Adrenal gland (tissue), 12 donors: ENCODE measurements around the gene SLC25A26. TPM values are rescaled to one million over a fixed set of nuclear protein-coding genes. Genes with fewer than 3 reads are reported as not detected.

Experiments used
- DNase-seq, 7 donors: peaks; one replicate each; pipeline ENCODE4 v3.0.0-alpha.2; 2019 to 2020
- H3K27ac ChIP-seq, 5 donors: fragments of 200-600 bp; sonication (generic) in 4 of 5; 1 replicate in 3 of 5; 2 replicates in 2 of 5; pipeline versions ENCODE4 v1.5.1 to v1.8.0; 2016 to 2020; ENCODE audit warnings: mild to moderate bottlenecking in 1 of 5
- H3K27me3 ChIP-seq: fragments of 200-600 bp; 2 replicates; pipeline ENCODE4 v1.8.0; 2021
- H3K36me3 ChIP-seq, 2 donors: fragments of 200-600 bp; replicated peaks in 1 of 2; 1 replicate in 1 of 2; 2 replicates in 1 of 2; pipeline versions ENCODE4 v1.5.1 to v1.8.0; 2018 to 2022
- H3K4me1 ChIP-seq, 2 donors: fragments of 200-600 bp; replicated peaks in 1 of 2; 1 replicate in 1 of 2; 2 replicates in 1 of 2; pipeline versions ENCODE4 v1.5.1 to v1.8.0; 2018 to 2021
- H3K4me3 ChIP-seq, 4 donors: fragments of 200-600 bp; sonication (generic) in 3 of 4; one replicate each; pipeline ENCODE4 v1.5.1; 2016 to 2018
- H3K9me3 ChIP-seq, 3 donors: fragments of 200-600 bp; sonication (generic) in 1 of 3; replicated peaks in 1 of 3; 1 replicate in 2 of 3; 2 replicates in 1 of 3; pipeline versions ENCODE4 v1.5.1 to v1.8.0; 2016 to 2021
- POLR2A ChIP-seq, 2 donors: fragments of 450-650 bp; IDR thresholded peaks; one replicate each; pipeline ENCODE4 v1.6.1; 2017; ENCODE audit warnings: antibody characterized with exemption in 2 of 2, mild to moderate bottlenecking in 2 of 2, moderate library complexity in 1 of 2
- WGBS, 4 donors: extraction: QIAGEN DNeasy Blood & Tissue Kit in 2 of 4; methylation state at CpG; one replicate each; pipeline versions ENCODE4 v1.1.5 to v1.1.7; 2013 to 2017; 5-methylcytosine and 5-hydroxymethylcytosine counted together
- intact Hi-C, 2 donors: fragments of 100-400 bp; cut with DNase I; formaldehyde crosslinking; loops; one replicate each; pipeline versions ENCODE4 v1.14.1 to v1.15.0; 2022 to 2023
- polyA plus RNA-seq, 3 donors: library from polyadenylated mRNA; stranded (reverse); fragments of 200-250 nt in 2 of 3; fragments of 350-450 nt in 1 of 3; fragmentation: Illumina TruSeq in 1 of 3; extraction: RNeasy Lipid Tissue Mini Kit (QIAGEN cat#74804) in 1 of 3; gene quantifications; one replicate each; pipeline ENCODE4 v1.2.3, GENCODE V29; 2013 to 2014
- total RNA-seq, 9 donors: library from RNA; depleted of rRNA in 4 of 9; stranded (reverse); fragments of >200 nt in 4 of 9; fragments of 120-200 nt in 1 of 9; fragmentation: NEBNext Ultra II Directional in 1 of 9; extraction: Animal tissue kit (Norgen Biotek cat#: 25700) in 1 of 9; gene quantifications; one replicate each; pipeline versions ENCODE4 v1.1.0 to v1.2.4, GENCODE V29; 2013 to 2023
- TF ChIP-seq, protein P1 (sequence below), 6 experiments: fragments of 450-650 bp in 4 of 6; fragments of 200-600 bp in 2 of 6; sonication (generic) in 1 of 6; IDR thresholded peaks; 1 replicate in 5 of 6; 2 replicates in 1 of 6; pipeline versions ENCODE4 v1.5.1 to v1.8.0; 2016 to 2021; ENCODE audit warnings: antibody characterized with exemption in 6 of 6, mild to moderate bottlenecking in 2 of 6, moderate library complexity in 1 of 6
- donor health status: healthy with polysubstance abuse.
- donor health status: Bipolar disorder and iron deficiency.
- donor health status: DM: yes; HTN: yes; CAD: no.
- donor health status: DM: no; HTN: no; CAD: no.
- donor health status: DM: no; HTN: no; CAD: no.
- donor health status: DM: yes; HTN: yes; CAD: no.

Gene SLC25A26
- total and polyA plus RNA-seq, 12 donors: 9.5 to 38.2 (median 22.2) TPM

DNA sequence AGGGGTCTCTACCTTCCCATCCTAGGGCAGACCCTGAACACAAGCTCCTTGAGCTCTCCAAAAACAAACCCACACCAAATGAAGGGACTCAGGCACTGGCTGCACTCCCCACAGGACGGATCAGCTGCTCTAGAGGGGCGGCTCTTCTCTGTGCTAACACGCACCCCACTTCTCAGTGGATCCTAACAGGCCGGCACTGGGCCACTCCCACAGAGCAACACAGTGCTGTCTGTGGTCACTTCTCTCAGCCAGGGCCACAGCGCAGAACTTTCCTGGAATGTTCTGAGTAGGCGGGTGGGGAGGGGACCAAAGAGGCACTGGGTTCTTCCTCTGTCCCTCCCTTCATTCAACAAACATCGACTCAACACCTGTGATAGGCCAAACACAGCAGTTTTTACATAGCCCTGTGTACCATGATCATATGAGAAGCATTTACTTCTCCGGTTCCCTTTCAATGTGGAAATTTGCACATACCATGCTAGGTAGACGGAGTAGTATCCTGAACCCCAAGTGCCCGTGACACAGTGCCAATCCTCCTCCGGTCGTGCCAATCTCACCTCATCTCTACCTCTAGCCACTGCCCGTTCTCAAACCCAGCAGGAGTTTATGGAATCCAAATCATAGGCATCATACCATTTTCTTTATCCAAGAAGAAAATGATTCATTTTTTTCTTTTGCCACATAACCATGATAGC, 181.9 kb downstream of the SLC25A26 start:
- no peaks in the 10 kb centered on the region for H3K36me3 ChIP-seq
- no peaks in the 10 kb centered on the region for H3K4me1 ChIP-seq
- H3K9me3 ChIP-seq: no peaks in the 10 kb centered on the region
- intact Hi-C loops: loop anchor here in 1 of 2 donors (10.0 kb wide), 1 partner anchor 118 kb away; no protein-coding TSS in a partner anchor
- DNase-seq: no peak
- H3K4me3 ChIP-seq: no peak overlapping the region
- WGBS, 4 donors: 86 to 90% (median 88%) methylated on average over 12 to 13 of the region's 13 CpGs
- no peaks in the 10 kb centered on the region for H3K27me3 ChIP-seq
- H3K27ac ChIP-seq: no peak overlapping the region
- TF ChIP-seq, protein P1, sequence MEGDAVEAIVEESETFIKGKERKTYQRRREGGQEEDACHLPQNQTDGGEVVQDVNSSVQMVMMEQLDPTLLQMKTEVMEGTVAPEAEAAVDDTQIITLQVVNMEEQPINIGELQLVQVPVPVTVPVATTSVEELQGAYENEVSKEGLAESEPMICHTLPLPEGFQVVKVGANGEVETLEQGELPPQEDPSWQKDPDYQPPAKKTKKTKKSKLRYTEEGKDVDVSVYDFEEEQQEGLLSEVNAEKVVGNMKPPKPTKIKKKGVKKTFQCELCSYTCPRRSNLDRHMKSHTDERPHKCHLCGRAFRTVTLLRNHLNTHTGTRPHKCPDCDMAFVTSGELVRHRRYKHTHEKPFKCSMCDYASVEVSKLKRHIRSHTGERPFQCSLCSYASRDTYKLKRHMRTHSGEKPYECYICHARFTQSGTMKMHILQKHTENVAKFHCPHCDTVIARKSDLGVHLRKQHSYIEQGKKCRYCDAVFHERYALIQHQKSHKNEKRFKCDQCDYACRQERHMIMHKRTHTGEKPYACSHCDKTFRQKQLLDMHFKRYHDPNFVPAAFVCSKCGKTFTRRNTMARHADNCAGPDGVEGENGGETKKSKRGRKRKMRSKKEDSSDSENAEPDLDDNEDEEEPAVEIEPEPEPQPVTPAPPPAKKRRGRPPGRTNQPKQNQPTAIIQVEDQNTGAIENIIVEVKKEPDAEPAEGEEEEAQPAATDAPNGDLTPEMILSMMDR (IDR thresholded peaks at IDR 0.05): no peak
- no peak for TF ChIP-seq POLR2A (IDR thresholded peaks at IDR 0.05)

DNA sequence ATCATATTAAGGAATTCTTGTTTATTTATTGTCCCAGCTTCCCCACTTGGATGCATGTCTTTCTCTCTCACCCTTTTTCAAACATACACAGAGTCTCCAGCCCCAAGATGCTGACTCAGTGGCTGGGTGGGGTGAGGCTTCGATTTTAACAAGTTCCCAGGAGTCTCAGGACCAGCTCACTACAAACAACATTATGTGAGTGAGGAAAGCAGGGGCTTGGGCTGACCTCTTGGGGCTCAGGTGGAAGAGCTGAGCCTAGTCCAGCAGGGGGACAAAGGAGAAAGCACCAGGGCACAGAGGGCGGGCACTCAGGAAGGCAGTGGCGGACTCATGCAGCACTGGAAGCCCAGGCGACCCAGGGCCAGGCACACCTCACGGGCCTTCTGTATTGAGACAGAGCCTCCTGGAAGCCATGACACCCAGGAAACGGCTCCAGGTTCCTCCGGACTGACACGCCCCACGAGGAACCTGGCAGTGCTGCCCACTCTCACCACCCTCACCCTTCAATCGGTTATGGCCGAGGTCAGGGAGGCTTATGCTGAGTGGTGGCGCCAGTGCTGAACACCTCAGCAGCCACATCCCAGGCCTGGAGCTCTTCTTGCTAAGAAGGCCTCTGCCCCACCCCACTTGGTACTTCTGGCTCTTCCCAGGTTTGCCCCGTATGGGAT, 182.7 kb downstream of the SLC25A26 start:
- intact Hi-C loops: loop anchor here in 1 of 2 donors (10.0 kb wide), 1 partner anchor 119 kb away; no protein-coding TSS in a partner anchor
- TF ChIP-seq, protein P1 (IDR thresholded peaks at IDR 0.05): no peak
- no peak for TF ChIP-seq POLR2A (IDR thresholded peaks at IDR 0.05)
- DNase-seq: no peak
- Histone ChIP-seq H3K27ac (no peak overlapping the region), H3K4me3 (no peak overlapping the region), H3K9me3 (no peaks in the 10 kb centered on the region), H3K4me1 (no peaks in the 10 kb centered on the region), H3K36me3 (no peaks in the 10 kb centered on the region), H3K27me3 (no peaks in the 10 kb centered on the region)
- 79 to 92% (median 83%) methylated on average over 11 to 13 of the region's 13 CpGs for WGBS, 4 donors

DNA sequence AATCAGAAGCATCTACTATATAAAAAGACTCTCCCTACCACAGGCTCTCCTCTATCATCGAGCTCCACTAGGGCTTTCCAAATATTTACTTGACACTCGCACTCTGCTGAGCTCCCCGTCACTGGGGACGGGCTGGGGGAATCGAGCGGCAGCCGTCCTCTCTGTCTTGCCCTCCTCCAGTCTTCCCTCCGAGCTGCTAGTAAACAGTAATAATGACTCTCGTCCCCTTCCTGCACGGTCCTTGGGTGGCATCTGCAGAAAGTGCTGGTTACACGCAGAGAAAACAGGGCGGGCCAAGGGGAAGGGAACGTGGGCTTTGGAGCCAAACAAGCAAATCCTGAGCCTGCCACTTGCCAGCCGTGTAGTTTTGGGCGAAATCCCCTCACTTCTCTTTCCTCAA, 183.4 kb downstream of the SLC25A26 start:
- no peak for DNase-seq
- H3K36me3 ChIP-seq: no peaks in the 10 kb centered on the region
- H3K9me3 ChIP-seq: no peaks in the 10 kb centered on the region
- TF ChIP-seq, protein P1 (IDR thresholded peaks at IDR 0.05): no peak
- TF ChIP-seq POLR2A (IDR thresholded peaks at IDR 0.05): no peak
- H3K4me1 ChIP-seq: no peaks in the 10 kb centered on the region
- intact Hi-C loops: loop anchor here in 1 of 2 donors (2.0 to 10.0 kb wide), 2 partner anchors 119 to 411 kb away; no protein-coding TSS in a partner anchor
- H3K27me3 ChIP-seq: no peaks in the 10 kb centered on the region
- H3K4me3 ChIP-seq: no peak overlapping the region
- H3K27ac ChIP-seq: no peak overlapping the region
- 80 to 85% (median 83%) methylated on average over 15 of the region's 15 CpGs for WGBS, 4 donors

DNA sequence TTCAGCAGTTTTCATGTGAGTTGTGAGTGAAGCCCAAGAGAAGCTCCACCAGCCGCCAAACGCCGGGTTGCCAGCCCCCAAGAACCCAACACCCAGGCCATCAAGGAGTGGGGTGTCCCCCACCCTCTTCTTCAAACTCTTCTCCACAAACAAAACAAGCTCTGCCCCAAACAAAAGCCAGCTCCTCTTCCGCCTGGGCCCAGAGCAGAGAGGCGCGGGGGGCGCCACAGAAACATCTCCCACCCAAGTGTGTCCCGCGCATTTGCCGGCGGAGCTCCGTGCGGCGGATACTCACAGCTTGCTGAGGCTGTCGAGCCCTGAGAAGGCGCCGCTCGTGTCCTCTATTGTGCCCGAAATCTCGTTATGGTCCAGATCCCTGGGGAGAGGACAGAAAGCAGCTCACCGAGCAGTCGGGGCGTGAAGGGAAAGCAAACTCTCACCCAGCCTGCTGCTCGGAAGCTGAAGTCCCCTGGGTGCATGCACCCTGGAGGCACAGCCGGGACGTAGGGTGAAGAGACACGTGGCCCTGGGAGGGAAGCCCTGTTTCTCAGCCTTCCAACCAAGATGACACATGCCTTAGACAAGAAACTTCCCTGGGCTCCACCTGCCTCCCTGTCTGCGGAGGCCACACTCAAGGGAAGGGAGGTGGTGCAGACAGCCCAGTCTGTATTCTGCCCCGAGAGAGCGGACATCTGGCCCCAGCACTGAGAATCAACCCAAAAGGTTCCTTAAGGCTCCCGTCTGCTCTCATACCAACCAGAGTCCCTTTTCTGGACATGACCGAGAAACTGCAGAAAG, 184.3 kb downstream of the SLC25A26 start:
- Histone ChIP-seq H3K9me3 (no peaks in the 10 kb centered on the region), H3K36me3 (no peaks in the 10 kb centered on the region), H3K4me1 (no peaks in the 10 kb centered on the region), H3K27me3 (no peaks in the 10 kb centered on the region), H3K27ac (no peak overlapping the region), H3K4me3 (no peak overlapping the region)
- WGBS, 4 donors: 90 to 95% (median 94%) methylated on average over 30 to 32 of the region's 32 CpGs
- DNase-seq: no peak
- no peak for TF ChIP-seq POLR2A (IDR thresholded peaks at IDR 0.05)
- TF ChIP-seq, protein P1 (IDR thresholded peaks at IDR 0.05): no peak
- intact Hi-C loops: loop anchor here in 1 of 2 donors (2.0 to 10.0 kb wide), 2 partner anchors 120 to 410 kb away; no protein-coding TSS in a partner anchor
